HL-60 (cell line): ENCODE results near the gene SERTM1.

Experiments
- DNase-seq, 2 experiments: peaks; one replicate each; pipeline ENCODE4 v3.0.0-alpha.2; 2010 to 2020; ENCODE audit warnings: low read depth in 1 of 2, low spot score in 1 of 2
- H3K27ac ChIP-seq: fragments of 250-450 bp; sonication (Bioruptor Pico); replicated peaks from 2 replicates; pipeline ENCODE4 v1.5.1; 2020; ENCODE audit warnings: mild to moderate bottlenecking, moderate library complexity
- H3K27me3 ChIP-seq: fragments of 250-450 bp; sonication (Bioruptor Pico); 2 replicates; pipeline ENCODE4 v1.5.1; 2021; ENCODE audit warnings: mild to moderate bottlenecking, moderate library complexity; ENCODE audit not compliant: insufficient read depth, poor library complexity, severe bottlenecking
- H3K4me3 ChIP-seq: replicated peaks from 2 replicates; pipeline ENCODE4 v1.5.1; 2011; ENCODE audit warnings: mild to moderate bottlenecking, control low read depth, low read length; ENCODE audit not compliant: insufficient read depth
- GABPA ChIP-seq: IDR thresholded peaks from 2 replicates; pipeline ENCODE4 v1.6.1; 2012; ENCODE audit warnings: low read depth
- POLR2AphosphoS5 ChIP-seq: IDR thresholded peaks from 2 replicates; pipeline ENCODE4 v1.6.1; 2012; ENCODE audit warnings: low read depth
- SPI1 ChIP-seq: IDR thresholded peaks from 2 replicates; pipeline ENCODE4 v1.6.1; 2012; ENCODE audit warnings: low read depth, mild to moderate bottlenecking, borderline replicate concordance
- TF ChIP-seq, protein P1 (sequence below): IDR thresholded peaks from 2 replicates; pipeline ENCODE4 v1.6.1; 2012; ENCODE audit warnings: low read depth; ENCODE audit not compliant: insufficient replicate concordance
- TF ChIP-seq, protein P2 (sequence below): IDR thresholded peaks from one replicate; pipeline ENCODE4 v1.5.1; 2011; ENCODE audit warnings: low read length, control low read depth, inconsistent platforms; ENCODE audit not compliant: insufficient read depth

The SERTM1 gene

DNA sequence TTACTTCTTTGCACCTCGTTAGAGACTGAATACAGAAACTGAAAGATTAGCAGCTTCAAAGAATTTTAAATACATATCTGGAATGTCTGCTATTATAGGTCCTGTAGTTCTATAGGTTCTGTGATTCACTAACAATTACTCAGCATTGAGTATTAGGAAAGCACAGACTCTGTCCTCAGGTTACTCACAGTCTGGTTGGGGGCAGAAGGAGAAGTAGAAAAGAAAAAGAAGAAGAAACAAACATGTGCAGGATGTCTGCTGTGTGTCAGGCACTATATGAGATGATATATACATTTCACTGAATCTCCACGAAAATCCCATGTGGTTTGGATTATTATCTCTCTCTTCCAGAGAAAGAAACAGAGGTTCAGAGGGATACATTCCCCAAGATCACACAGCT lies 40.1 kb downstream of the SERTM1 start:
- DNase-seq, result no peak
- Histone ChIP-seq H3K27ac (no peak overlapping the region), H3K27me3 (no peaks in the 10 kb centered on the region), H3K4me3 (no peak overlapping the region)
- no peak for TF ChIP-seq POLR2AphosphoS5

DNA sequence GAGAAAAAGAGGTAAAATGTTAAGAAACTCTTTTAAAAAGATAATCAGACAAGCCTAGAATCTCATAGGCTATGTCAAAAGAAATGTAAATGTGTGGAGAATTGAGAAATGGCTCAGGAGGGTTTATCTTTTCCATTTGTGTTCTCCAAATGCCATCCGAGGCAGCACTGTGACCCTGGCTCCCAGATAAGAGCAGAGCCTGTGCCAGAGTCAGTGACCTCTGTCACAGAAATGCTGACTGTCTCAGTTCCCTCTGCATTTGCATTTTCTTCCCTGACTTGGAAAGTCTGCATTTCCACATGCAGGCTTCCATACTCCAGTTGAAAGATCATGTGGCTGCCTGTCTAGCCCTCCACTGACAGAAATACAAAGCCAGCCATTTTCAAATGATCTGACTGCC lies 42.0 kb downstream of the SERTM1 start:
- H3K27me3 ChIP-seq, result no peaks in the 10 kb centered on the region
- no peak for TF ChIP-seq SPI1
- no peak for TF ChIP-seq POLR2AphosphoS5
- TF ChIP-seq, protein P1, sequence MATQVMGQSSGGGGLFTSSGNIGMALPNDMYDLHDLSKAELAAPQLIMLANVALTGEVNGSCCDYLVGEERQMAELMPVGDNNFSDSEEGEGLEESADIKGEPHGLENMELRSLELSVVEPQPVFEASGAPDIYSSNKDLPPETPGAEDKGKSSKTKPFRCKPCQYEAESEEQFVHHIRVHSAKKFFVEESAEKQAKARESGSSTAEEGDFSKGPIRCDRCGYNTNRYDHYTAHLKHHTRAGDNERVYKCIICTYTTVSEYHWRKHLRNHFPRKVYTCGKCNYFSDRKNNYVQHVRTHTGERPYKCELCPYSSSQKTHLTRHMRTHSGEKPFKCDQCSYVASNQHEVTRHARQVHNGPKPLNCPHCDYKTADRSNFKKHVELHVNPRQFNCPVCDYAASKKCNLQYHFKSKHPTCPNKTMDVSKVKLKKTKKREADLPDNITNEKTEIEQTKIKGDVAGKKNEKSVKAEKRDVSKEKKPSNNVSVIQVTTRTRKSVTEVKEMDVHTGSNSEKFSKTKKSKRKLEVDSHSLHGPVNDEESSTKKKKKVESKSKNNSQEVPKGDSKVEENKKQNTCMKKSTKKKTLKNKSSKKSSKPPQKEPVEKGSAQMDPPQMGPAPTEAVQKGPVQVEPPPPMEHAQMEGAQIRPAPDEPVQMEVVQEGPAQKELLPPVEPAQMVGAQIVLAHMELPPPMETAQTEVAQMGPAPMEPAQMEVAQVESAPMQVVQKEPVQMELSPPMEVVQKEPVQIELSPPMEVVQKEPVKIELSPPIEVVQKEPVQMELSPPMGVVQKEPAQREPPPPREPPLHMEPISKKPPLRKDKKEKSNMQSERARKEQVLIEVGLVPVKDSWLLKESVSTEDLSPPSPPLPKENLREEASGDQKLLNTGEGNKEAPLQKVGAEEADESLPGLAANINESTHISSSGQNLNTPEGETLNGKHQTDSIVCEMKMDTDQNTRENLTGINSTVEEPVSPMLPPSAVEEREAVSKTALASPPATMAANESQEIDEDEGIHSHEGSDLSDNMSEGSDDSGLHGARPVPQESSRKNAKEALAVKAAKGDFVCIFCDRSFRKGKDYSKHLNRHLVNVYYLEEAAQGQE, result no peak

DNA sequence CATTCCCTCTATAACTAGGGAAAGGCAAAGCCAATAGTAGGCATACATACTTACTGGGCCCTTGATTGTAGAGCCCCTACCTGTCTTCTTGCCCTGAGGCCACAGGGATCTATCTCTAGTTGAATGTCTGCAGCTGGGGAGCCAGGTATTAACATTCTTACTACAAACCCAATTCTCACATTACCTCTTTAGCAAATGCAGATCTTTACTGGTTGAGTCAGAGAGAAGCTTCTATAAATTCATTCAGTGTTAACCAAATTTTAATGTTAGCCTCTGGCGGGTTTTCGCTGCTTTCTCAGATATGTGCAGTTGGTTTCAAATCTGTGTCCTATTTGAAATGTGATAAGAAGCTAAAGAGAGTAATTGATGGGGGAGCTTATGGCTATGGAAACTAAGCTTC lies 43.2 kb downstream of the SERTM1 start:
- no peak for DNase-seq
- no peaks in the 10 kb centered on the region for H3K27me3 ChIP-seq
- no peak overlapping the region for H3K27ac ChIP-seq
- TF ChIP-seq SPI1 (no peak), POLR2AphosphoS5 (no peak), GABPA (no peak)
- TF ChIP-seq, protein P2, sequence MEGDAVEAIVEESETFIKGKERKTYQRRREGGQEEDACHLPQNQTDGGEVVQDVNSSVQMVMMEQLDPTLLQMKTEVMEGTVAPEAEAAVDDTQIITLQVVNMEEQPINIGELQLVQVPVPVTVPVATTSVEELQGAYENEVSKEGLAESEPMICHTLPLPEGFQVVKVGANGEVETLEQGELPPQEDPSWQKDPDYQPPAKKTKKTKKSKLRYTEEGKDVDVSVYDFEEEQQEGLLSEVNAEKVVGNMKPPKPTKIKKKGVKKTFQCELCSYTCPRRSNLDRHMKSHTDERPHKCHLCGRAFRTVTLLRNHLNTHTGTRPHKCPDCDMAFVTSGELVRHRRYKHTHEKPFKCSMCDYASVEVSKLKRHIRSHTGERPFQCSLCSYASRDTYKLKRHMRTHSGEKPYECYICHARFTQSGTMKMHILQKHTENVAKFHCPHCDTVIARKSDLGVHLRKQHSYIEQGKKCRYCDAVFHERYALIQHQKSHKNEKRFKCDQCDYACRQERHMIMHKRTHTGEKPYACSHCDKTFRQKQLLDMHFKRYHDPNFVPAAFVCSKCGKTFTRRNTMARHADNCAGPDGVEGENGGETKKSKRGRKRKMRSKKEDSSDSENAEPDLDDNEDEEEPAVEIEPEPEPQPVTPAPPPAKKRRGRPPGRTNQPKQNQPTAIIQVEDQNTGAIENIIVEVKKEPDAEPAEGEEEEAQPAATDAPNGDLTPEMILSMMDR, result no peak
- TF ChIP-seq, protein P1, result no peak
- H3K4me3 ChIP-seq, result no peak overlapping the region

More for the DNA sequence above, 42.0 kb downstream of the SERTM1 start:
- no peak overlapping the region for H3K27ac ChIP-seq
- no peak overlapping the region for H3K4me3 ChIP-seq
- no peak for DNase-seq

DNA sequence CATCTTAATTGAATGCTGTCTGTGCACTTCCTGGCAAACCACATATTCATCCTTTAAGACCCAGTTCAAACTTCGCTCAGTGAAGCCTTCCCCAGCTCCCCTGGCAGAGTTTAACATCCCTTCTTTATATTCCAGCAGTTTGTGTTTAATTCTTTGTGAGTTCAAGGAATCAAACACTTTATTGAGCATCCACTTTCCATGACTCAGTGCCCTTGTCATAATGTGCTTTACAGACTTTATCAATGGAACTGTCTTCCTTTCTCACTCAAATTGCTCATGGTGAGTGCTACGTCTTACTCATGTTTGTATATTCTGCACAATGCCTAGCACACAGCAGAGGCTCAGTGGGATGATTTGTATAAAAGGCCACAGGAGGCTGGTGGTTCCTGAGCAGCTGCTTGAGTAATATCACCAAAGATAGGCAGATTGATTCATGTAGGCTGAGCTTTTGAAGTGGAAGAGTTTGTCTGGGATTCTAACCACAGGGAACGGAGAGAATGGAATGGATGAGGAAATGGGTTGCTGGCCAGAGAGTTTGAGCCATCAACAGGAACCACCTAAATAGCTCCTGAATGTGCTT lies 44.2 kb downstream of the SERTM1 start:
- Histone ChIP-seq H3K4me3 (no peak overlapping the region), H3K27ac (no peak overlapping the region), H3K27me3 (no peaks in the 10 kb centered on the region)
- TF ChIP-seq, protein P2, result no peak
- no peak for TF ChIP-seq POLR2AphosphoS5
- TF ChIP-seq, protein P1, result no peak
- no peak for DNase-seq
